ENCODE measurements around the gene MFSD1. TPM values are rescaled to one million over a fixed set of nuclear protein-coding genes. Genes with fewer than 3 reads are reported as not detected.
A peak's percentile ranks its signal among the peaks of the same experiment; 100 is the strongest.

MFSD1 gene
- 64.7 and 66.2 TPM in 2 replicates for polyA plus RNA-seq (2014; cell fraction: cytosol; rRNA removed)
- polyA plus RNA-seq (2014; cell fraction: nucleus; rRNA removed), result 30.5 and 36.8 TPM in 2 replicates

DNA sequence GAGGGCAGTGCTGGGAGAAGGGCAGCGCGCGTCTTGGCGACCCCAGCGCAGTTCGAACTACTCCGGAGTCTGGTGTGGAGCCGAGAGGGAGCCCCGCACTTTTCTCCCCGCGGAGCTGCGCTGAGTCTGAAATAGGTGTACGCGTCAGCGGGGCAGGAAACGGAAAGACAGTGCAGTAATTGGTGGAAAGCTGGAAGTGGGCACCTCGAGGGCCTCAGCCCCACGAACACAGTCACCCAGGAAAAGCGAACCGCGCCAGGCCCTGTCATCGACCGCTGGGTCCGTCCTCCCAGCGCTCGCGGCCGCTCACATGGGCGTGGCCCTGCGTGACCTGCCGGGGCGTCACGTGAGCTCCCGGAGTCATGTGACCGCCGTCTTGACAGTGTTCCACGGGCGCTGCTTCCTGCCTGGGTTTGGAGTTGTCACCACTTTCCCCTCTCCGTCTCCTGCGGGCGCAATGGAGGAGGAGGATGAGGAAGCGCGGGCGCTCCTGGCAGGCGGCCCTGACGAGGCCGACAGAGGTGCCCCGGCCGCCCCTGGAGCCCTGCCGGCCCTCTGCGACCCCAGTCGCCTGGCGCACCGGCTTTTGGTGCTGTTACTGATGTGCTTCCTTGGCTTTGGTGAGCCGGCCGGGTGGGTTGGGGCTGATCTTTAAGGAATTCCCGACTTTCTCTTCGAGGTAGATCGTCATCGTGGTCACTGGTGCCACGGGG is at the start of gene MFSD1:
Gene MFSD1 (plus strand): TSS at position 359 of the 713 bp plus-strand sequence. CDS start 99 bp downstream, at position 458.
- DNase-seq (ENCODE audit: low spot score), result peak; percentile 88

DNA sequence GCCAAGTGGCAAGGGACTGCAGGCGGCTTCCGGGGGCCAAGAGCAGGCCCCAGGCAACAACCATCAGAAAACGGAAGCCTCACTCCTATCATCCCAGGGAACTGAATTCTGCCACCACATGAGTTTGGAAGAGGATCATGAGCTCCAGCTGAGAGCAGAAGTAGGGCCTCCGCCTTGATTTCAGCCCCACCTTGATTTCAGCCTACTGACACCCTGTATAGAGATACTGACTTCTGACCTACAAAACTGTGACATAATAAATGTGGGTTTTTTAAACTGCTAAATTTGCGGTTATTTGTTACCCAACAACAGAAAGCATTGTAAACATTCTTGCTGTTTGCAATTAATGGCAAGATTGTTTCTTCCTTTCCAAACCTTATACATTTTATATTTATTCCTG is 48.0 kb upstream of the MFSD1 start:
- no peak for DNase-seq (ENCODE audit: low spot score)

DNA sequence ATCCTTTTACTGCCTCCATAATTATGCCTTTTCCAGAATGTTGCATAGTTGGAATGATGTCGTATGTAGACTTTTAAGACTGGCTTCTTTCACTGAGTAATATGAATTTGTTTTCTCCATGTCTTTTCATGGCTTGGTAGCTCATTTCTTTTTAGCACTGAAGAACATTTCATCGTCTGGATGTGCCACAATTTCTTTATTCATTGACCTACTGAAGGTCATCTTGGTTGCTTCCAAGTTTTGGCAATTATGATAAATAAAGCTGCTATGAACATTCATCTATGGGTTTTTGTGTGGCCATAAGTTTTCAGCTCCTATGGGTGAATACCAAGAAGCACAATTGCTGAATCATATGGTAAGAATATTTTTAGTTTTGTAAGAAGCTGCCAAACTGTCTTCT is 46.4 kb upstream of the MFSD1 start:
- DNase-seq (ENCODE audit: low spot score), result no peak

- DNase-seq (ENCODE audit: low spot score), result no peak
Measured at GRCh38 chr3:158761350-158761749, 40.5 kb upstream of the MFSD1 start.

DNA sequence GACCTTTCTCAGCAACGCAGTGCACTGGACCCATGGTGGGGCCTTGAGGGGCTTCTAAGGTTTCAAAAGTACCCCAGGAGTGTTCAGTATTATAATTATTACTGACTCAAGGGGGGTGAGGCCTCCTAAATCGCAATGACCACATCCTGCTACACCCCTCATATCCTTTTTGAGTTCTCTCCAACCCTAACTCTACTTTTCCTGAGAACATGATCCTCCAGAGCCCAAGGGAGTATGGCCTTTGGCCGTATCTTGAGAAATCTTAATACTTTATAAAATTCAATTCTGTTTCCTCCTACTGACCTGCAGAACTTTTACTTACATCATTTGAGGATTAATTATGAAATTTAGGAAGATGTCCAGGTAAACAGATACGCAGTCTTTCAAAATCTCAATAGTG is 39.2 kb upstream of the MFSD1 start:
- no peak for DNase-seq (ENCODE audit: low spot score)

- no peak for DNase-seq (ENCODE audit: low spot score)
Measured at GRCh38 chr3:158763421-158763820, 38.4 kb upstream of the MFSD1 start.

GRCh38 chr3:158765518-158766205 is 36.2 kb upstream of the MFSD1 start:
- DNase-seq (ENCODE audit: low spot score), result no peak

DNA sequence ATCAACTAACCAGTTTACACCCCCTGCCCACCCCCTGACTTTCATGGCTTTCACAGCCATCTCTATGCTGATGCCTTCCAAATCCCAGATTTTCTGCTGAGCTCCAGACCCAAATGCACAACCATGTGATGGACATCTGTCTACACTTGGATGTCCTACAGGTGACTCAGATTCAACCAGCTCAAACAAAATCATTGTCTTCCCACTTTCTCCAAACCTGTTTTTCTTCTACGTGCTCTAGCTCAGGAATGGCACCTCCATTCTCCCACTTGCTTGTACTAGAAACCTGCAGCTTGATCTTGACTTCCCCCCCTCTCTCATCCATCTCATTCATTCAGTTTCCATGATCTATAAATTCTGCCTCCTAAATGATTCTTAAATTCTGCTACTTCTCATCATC is 35.5 kb upstream of the MFSD1 start:
- DNase-seq (ENCODE audit: low spot score), result no peak

DNA sequence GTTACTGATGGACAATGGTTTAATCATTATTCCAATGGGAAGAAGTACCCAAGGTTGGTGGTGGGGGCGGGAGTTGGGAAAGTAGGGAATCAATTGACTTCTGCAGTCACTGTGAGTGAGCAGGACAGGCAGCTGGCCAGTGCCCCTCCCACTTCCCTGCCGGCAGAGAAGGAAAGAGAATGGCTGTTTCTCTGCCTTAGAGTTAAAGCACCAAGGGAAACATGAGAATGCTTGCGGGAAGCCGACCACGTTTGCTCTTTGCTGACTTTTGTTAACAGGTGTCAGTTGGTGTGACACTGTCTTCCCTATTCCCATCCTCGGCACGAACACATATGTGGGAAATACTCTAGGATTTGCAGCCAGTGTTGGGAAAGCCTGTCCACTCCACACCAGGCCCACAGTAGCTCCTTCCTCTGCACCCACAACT is 33.5 kb upstream of the MFSD1 start:
- no peak for DNase-seq (ENCODE audit: low spot score)

DNA sequence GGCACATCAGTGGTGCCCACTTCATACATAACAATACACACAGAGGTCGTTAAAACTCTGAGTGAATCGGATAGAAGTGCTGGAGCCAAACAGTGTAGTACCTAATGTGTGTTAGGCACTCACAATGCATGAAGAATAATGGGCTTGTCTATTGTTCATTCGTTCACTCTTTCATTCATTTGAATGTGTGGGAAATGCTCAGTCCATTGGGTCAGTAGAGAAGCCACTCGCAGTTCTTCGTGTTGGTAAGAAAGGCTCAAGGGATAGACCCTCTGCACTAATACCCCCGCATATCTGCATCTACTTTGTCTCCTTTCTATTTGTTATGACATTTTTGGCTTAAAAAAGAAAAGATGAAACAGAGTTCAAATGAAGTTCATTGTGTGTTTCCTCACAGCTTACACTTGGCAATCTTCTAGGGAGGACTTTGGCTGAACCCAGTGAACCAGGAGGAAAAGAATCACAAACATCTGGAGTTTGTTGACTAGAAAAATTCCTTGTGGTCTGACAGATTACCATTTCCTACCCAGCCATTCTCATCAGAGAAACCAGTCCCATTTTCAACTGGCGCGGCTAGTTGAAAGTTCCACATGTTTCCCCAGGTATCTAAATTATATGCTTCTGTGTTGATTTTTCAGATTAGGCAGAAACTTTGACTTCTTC is 32.8 kb upstream of the MFSD1 start:
- no peak for DNase-seq (ENCODE audit: low spot score)

- no peak for DNase-seq (ENCODE audit: low spot score)
Measured at GRCh38 chr3:158769549-158769948, 32.3 kb upstream of the MFSD1 start.

DNA sequence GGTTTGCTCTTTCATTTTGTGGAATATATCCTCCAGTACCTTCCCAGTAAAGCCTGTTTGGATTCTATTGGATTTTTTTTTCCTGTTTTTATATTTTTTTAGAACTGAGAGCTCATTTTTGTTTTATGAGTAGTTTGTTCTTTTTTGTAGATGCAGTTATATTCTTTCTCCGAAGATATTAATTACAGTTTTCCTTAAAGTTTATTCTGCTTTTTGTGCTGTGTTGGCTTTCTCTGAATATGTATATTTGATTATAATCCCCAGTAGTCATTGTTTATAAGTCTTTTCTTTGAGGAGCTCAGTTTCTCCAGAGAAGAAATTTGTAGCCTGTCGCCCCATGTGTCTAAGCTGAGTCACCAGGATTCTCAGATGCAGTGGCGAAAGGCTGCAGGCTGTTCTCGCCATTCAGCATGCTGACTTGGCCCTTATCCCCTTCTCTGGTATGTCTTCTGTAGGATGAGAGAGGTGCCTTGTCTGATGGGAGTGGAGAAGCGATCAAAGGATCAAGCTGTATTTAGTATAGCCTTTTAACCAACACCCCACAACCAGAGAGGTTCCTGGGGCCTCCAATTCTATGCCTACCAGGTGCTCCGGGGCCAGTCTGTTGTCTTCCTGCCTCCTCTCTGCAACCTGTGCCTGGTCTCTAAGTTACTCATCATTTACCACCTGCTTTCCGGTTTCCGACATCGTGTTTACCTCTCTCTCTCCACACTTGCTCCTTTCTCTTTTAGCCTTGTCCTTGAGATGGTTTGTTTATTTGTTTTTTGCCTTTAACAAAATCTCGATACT is 31.7 kb upstream of the MFSD1 start:
- no peak for DNase-seq (ENCODE audit: low spot score)

- DNase-seq (ENCODE audit: low spot score), result no peak
Measured at GRCh38 chr3:158770741-158771350, 31.0 kb upstream of the MFSD1 start.

- DNase-seq (ENCODE audit: low spot score), result no peak
Measured at GRCh38 chr3:158771577-158771976, 30.3 kb upstream of the MFSD1 start.

DNA sequence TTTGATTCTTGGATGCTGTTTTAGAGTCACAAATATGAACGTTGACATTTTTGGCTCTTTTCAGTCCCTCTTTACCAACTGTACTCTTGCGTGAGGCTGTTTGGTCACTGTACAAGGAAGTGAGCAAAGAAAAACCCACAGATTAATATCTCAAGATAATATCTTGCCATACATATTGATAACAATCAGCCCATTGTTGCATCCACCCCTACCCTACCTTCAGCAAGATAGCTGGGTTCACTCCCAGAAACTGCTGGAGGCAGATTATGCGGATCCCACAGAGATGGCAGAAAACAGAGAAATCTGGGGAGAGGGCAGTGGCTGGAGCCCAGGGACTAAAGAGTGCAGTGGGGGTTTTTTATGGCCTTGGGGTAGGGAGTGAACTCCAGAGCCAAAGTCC is 29.9 kb upstream of the MFSD1 start:
- no peak for DNase-seq (ENCODE audit: low spot score)

DNA sequence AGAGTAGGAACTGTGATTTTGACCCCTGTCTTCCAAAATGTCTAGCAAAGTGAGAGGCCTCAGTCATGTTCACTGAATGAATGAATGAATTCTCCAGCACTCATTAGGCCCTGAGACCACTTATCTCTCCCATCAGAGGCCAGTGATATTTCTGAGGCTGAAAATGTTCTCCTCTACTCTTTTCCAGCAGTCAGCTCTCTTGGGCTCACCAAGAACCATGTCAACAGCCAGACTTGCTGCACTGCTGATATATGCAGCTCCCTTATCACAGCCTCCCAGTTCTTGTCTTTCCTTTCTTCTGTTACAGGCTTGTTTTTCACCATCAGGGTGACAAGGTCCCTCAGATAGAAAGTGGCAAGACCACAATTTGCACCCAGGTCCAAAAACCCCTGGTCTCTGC is 28.7 kb upstream of the MFSD1 start:
- no peak for DNase-seq (ENCODE audit: low spot score)

GRCh38 chr3:158773845-158774830 is 27.7 kb upstream of the MFSD1 start:
- no peak for DNase-seq (ENCODE audit: low spot score)

DNA sequence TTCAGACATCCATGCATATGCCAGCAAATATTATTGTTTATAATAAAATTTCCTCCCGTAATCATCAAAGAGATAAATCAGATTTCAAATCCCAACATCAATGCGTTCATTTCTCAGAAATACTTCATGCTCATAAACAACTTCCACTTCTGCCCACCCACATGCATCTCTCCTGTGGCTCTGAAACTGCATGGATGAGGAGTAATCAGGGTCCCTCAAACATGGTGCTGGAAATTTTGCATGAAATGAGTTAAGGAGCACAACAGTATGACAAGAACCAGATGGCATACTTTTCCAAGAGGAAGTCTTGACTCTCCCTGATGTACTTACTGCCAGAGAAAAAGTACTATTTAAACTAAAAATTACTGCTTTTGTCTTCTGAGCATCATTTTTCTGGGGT is 26.9 kb upstream of the MFSD1 start:
- DNase-seq (ENCODE audit: low spot score), result no peak

DNA sequence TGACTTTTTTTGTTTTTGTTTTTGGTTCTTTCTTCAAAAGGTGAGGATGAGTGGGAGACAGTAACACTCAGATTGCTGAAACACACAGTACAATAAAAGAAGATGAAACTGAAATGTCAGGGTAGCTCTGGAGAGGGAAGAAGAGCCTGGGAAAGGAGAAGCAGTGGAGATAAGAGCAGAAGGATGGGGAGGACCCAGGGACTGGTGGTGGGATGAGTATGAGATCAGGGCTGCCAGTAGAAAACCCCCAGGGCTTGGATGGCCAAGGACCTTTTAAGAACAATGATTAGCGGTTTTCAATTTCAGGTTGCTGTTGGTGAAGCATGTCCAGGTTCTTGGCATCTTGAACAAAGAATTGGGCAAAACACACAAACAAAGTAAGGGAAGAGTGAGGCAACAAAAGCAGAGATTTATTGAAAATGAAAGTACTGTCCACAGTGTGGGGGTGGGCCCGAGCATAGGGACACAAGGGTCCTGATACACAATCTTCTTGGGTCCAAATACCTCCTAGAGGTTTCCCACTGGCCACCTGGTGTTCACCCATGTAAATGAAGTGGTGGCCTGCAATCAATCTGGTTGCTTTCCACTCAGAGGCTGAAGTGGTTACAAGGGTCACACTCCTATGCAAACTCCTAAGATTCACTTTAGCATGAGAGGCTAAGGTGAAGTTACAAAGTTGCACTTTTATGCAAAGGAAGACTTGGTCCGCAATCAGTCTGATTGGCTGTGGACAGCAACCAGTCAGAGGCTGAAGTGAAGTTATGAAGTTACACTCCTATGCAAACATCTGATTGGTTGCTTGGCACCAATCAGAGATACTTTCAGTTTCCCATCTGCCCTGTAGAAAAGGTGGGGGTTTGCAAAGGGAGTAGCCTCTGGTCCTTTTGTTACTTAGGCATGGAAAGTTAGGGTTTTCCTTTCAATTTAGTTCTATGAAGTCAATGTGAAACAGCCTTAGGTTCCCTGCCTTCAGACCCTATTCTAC is 26.1 kb upstream of the MFSD1 start:
- no peak for DNase-seq (ENCODE audit: low spot score)
